Measurements from ENCODE around the gene STOML2.

- TF ChIP-seq CTCF (IDR thresholded peaks at IDR 0.05) = no peak
- no peak for TF ChIP-seq POLR2A (IDR thresholded peaks at IDR 0.05)
Observed at GRCh38 chr9:35107297-35108290, 4.7 kb upstream of the STOML2 start.
